WERI-Rb-1 (cell line): ENCODE results near the gene BICC1.

ENCODE experiments used
- DNase-seq: peaks from one replicate; pipeline ENCODE4 v3.0.0-alpha.2; 2020
- H3K27ac ChIP-seq: fragments of 250-450 bp; sonication (Bioruptor Pico); 2 replicates; pipeline ENCODE4 v1.5.1; 2020; ENCODE audit warnings: mild to moderate bottlenecking, moderate library complexity
- H3K27me3 ChIP-seq: fragments of 250-450 bp; sonication (Bioruptor Pico); 2 replicates; pipeline ENCODE4 v1.5.1; 2021; ENCODE audit warnings: mild to moderate bottlenecking, low read depth, moderate library complexity; ENCODE audit not compliant: insufficient read depth, severe bottlenecking
- H3K36me3 ChIP-seq: fragments of 250-450 bp; sonication (Bioruptor Pico); 2 replicates; pipeline ENCODE4 v1.5.1; 2020; ENCODE audit warnings: mild to moderate bottlenecking, moderate library complexity
- H3K4me3 ChIP-seq: 2 replicates; pipeline ENCODE4 v1.5.1; 2011; ENCODE audit warnings: low read depth, mild to moderate bottlenecking, control low read depth, low read length
- H3K9me3 ChIP-seq: fragments of 250-450 bp; sonication (Bioruptor Pico); 2 replicates; pipeline ENCODE4 v1.5.1; 2021; ENCODE audit warnings: mild to moderate bottlenecking, moderate library complexity; ENCODE audit not compliant: severe bottlenecking
- TF ChIP-seq, protein P1 (sequence below): IDR thresholded peaks from 2 replicates; pipeline ENCODE4 v1.5.1; 2011; ENCODE audit warnings: low read depth, mild to moderate bottlenecking, control low read depth, inconsistent platforms, low read length

Gene BICC1

DNA sequence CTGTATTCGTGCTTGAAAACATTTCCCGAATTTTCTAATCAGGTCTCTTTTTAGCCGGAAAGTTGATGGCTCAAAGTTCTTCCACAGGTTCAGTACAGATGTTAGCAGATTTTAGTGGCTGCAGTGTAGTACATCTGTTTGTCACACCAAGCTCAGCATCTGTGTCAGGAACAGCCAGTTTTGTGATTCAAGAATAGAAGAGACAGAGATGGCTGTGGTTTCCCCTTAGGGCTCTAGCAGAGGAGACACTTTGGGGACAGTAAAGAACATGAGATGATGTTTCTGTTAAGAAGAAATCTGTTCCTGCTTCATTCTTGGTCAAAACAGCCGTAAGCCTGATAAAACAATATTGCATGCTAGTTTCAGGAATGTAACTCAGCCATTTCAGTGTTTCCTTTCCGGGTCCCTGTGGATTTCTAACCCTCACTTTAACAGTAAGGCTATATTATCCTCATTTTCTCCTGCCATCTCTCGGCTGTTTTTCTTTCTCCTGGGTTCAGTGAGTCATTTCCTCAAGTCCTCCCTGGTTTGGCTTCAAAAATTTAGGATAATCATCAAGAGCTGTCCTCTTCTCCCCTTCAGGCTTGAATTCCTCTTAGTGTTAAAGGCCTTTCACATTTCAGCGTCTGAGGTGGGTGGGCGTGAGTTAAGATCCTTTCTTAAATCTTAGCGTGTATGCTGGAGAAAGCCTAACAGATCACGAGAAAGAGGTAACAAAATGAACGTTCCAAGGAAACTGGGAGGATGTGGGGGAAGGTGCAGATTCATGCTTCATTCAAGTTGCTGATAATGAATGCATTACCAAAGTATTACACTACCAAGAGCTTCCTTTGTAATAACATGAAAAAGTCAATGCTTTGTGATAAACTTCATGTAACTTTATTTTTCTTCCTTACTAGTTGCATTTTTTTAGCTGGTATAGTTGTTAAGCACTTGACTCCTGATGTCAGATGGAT is 37.1 kb upstream of the BICC1 start:
- no peaks in the 10 kb centered on the region for H3K9me3 ChIP-seq
- no peaks in the 10 kb centered on the region for H3K27me3 ChIP-seq
- TF ChIP-seq, protein P1, sequence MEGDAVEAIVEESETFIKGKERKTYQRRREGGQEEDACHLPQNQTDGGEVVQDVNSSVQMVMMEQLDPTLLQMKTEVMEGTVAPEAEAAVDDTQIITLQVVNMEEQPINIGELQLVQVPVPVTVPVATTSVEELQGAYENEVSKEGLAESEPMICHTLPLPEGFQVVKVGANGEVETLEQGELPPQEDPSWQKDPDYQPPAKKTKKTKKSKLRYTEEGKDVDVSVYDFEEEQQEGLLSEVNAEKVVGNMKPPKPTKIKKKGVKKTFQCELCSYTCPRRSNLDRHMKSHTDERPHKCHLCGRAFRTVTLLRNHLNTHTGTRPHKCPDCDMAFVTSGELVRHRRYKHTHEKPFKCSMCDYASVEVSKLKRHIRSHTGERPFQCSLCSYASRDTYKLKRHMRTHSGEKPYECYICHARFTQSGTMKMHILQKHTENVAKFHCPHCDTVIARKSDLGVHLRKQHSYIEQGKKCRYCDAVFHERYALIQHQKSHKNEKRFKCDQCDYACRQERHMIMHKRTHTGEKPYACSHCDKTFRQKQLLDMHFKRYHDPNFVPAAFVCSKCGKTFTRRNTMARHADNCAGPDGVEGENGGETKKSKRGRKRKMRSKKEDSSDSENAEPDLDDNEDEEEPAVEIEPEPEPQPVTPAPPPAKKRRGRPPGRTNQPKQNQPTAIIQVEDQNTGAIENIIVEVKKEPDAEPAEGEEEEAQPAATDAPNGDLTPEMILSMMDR = no peak
- H3K27ac ChIP-seq = no peak overlapping the region
- no peaks in the 10 kb centered on the region for H3K36me3 ChIP-seq
- H3K4me3 ChIP-seq = no peak overlapping the region
- no peak for DNase-seq

DNA sequence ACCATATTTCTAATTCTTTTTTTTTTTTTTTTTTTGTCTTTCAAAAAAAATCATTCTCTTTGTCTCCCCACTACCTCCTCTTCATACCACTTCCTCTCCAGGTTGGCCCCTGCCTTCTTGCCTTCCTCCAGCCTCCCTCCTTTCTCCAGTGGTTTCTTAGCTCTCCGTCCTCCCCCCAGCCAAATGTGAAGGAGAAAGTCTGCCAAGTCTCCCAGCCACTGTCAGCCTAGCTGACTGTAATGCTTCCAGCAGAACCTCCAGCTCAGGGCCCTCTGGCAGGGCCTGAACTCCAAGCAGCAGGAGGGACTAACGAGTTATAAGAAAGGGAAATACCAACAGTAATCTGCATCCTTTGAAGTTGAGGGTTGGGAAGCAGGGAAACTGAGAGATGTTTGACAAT is 35.5 kb upstream of the BICC1 start:
- no peak overlapping the region for H3K4me3 ChIP-seq
- no peak overlapping the region for H3K27ac ChIP-seq
- H3K9me3 ChIP-seq = no peaks in the 10 kb centered on the region
- no peak for DNase-seq
- no peaks in the 10 kb centered on the region for H3K36me3 ChIP-seq
- TF ChIP-seq, protein P1 = no peak
- H3K27me3 ChIP-seq = no peaks in the 10 kb centered on the region

DNA sequence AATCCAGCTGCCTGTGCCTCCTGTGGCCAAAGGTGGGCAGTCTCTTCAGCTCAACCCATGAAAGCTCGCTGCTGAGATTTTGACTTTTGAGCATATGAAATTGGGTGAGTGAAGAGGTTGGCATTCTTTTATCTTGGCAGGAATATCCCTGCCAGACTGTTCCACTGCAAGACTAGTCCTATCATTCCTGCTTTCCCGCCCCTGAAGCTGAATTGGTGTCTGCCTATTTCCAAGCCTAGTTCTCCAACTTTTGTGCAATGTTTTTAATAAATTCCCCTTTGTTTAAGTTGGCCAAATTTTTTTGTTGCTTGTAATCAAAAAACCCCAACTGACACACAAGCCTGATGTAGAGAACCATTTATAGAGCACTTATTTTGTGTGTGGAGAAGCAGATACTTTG is 34.8 kb upstream of the BICC1 start:
- Histone ChIP-seq H3K27me3 (no peaks in the 10 kb centered on the region), H3K4me3 (no peak overlapping the region), H3K36me3 (no peaks in the 10 kb centered on the region), H3K27ac (no peak overlapping the region), H3K9me3 (no peaks in the 10 kb centered on the region)
- DNase-seq = no peak
- TF ChIP-seq, protein P1 = no peak

DNA sequence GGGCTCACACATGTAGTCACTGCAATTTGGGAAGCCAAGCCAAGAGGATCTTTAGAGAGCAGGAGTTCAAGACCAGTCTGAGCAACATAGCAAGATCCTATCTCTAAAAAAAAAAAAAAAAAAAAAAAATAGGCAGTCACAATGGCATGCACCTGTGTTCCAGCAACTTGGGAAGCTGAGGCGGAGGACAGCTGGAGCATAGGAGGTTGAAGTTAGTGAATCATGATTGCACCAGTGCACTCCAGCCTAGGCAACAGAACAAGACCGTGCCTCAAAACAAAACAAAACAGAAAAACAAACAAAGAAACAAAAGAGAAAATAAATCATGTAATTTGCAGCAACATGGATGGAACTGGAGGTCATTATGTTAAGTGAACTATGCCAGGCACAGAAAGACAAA is 33.6 kb upstream of the BICC1 start:
- H3K36me3 ChIP-seq = no peaks in the 10 kb centered on the region
- H3K27me3 ChIP-seq = no peaks in the 10 kb centered on the region
- no peaks in the 10 kb centered on the region for H3K9me3 ChIP-seq
- no peak overlapping the region for H3K27ac ChIP-seq
- TF ChIP-seq, protein P1 = no peak
- no peak overlapping the region for H3K4me3 ChIP-seq
- DNase-seq = no peak

DNA sequence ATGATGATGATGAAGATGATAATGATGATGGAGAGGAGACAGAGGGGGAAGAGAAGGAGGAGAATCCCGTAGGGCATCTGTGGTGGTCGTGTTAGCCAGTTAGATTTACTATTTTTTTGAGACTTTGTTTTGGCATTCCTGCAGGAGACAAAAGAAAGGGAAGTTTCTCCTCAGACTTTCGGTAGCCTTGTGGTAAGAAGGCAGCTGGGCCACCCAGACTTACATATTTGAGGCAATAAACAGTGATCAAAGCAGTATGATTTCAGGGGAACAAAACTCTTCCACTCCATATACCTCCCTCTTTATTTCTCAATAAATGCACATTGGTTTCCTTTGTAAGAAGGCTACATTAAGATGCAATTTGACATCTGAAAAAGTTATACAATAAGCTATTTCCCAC is 32.4 kb upstream of the BICC1 start:
- no peaks in the 10 kb centered on the region for H3K27me3 ChIP-seq
- H3K27ac ChIP-seq = no peak overlapping the region
- no peak for DNase-seq
- TF ChIP-seq, protein P1 = no peak
- H3K36me3 ChIP-seq = no peaks in the 10 kb centered on the region
- H3K4me3 ChIP-seq = no peak overlapping the region
- H3K9me3 ChIP-seq = no peaks in the 10 kb centered on the region
